Measurements from ENCODE around the gene ZC2HC1B.

Gene ZC2HC1B

DNA sequence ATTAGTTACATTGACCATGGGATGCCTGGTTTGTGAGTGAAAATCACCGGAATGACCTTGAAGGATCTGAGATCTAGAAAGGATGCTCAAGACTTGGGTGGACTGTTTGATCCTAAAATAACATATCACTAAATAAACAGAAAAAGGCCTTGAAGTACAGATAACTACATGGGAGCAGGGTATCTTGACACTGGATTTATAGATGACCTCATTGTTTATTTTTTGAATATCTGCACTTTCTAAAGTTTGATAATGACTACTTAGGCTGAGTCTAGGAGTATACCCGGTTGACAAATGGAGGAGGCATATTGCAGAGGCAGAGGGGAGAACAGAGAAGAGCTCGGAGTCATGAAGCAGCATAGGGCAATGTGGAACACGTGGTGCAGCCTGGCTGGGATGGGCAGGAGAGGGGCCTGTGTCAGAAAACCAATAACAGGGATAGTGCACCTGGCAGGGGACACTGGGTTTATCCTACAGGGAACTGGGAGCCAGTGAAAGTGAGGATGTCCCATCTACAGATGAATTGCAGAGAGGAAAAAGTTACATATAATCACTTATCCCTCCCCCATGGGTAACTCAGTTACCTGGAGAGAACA, 93.5 kb downstream of the ZC2HC1B start:
- Mint-ChIP-seq H3K4me3 (no peak overlapping the region), H3K27me3 (no peaks in the 10 kb centered on the region), H3K27ac (no peak overlapping the region), H3K4me1 (no peaks in the 10 kb centered on the region), H3K9me3 (no peaks in the 10 kb centered on the region), H3K36me3 (ENCODE audit: low read depth) (no peaks in the 10 kb centered on the region)
- DNase-seq = no peak
- no peak for ATAC-seq

DNA sequence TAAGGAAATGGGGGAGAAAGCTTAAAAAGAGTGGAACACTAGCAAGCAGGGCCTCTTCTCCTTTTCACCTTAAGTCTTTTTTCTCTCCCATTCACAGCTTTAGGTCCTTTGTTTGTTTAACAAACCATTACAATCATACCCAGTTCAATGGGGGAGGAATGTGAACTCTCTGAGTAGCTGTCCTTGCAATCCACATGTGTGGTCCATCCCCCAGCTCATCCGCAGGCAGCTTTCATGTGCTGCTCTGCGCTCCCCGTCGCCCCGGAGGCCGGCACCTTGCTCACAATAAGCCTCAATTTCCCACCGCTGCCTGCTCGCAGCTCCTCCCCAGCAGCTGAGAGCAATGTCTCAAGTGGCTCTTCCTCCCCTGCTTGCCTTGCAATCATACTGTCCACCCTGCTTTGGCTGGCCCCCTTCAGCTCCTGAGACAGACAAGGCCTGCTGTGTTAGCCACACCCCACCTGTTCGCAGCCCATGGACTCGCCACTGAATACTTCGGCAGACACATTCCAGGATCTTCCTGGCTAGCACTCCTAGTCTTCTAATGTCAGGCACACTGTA, 94.6 kb downstream of the ZC2HC1B start:
- DNase-seq = no peak
- Mint-ChIP-seq H3K4me3 (no peak overlapping the region), H3K9me3 (no peaks in the 10 kb centered on the region), H3K36me3 (ENCODE audit: low read depth) (no peaks in the 10 kb centered on the region), H3K27ac (no peak overlapping the region), H3K4me1 (no peaks in the 10 kb centered on the region), H3K27me3 (no peaks in the 10 kb centered on the region)
- no peak for ATAC-seq

DNA sequence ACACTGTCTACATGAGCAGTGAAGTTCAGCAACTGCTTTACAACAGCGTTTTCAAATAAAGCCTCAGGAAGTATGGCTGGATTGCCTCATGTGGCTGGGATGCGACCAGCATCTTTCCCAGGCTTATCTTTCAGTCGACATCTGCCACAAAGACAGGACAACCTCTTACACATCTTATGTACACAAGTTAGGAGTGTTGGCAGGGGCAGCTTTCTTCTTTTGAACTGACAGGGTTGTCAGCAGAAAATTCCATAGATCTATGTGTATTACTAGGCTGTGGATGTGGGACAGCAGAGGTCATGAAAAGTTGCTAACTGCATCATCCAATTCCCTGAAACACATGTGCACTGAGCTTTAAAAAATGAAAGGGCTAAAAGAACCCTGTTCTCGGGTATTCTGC, 95.7 kb downstream of the ZC2HC1B start:
- Mint-ChIP-seq H3K27ac (no peak overlapping the region), H3K9me3 (no peaks in the 10 kb centered on the region), H3K36me3 (ENCODE audit: low read depth) (no peaks in the 10 kb centered on the region), H3K4me3 (no peak overlapping the region), H3K27me3 (no peaks in the 10 kb centered on the region), H3K4me1 (no peaks in the 10 kb centered on the region)
- ATAC-seq (no peak), DNase-seq (no peak)

- no peak overlapping the region for H3K27ac Mint-ChIP-seq
- no peaks in the 10 kb centered on the region for H3K27me3 Mint-ChIP-seq
- peaks cover 3% of the 10 kb centered on the region for H3K36me3 Mint-ChIP-seq (ENCODE audit: low read depth)
- no peak for DNase-seq
- H3K9me3 Mint-ChIP-seq = no peaks in the 10 kb centered on the region
- no peak overlapping the region for H3K4me3 Mint-ChIP-seq
- no peaks in the 10 kb centered on the region for H3K4me1 Mint-ChIP-seq
- no peak for ATAC-seq
Measured at GRCh38 chr6:143961066-143961465, 96.8 kb downstream of the ZC2HC1B start.

- no peak overlapping the region for H3K4me3 Mint-ChIP-seq
- DNase-seq (no peak), ATAC-seq (no peak)
- peaks cover 7% of the 10 kb centered on the region for H3K36me3 Mint-ChIP-seq (ENCODE audit: low read depth)
- no peaks in the 10 kb centered on the region for H3K27me3 Mint-ChIP-seq
- H3K4me1 Mint-ChIP-seq = no peaks in the 10 kb centered on the region
- H3K27ac Mint-ChIP-seq = no peak overlapping the region
- no peaks in the 10 kb centered on the region for H3K9me3 Mint-ChIP-seq
Measured at GRCh38 chr6:143961886-143962878, 97.9 kb downstream of the ZC2HC1B start.

GRCh38 chr6:143963158-143963919, 99.1 kb downstream of the ZC2HC1B start:
- Mint-ChIP-seq H3K4me1 (no peaks in the 10 kb centered on the region), H3K27me3 (no peaks in the 10 kb centered on the region), H3K4me3 (no peak overlapping the region), H3K27ac (no peak overlapping the region), H3K36me3 (ENCODE audit: low read depth) (peaks cover 7% of the 10 kb centered on the region), H3K9me3 (no peaks in the 10 kb centered on the region)
- DNase-seq = no peak
- no peak for ATAC-seq

DNA sequence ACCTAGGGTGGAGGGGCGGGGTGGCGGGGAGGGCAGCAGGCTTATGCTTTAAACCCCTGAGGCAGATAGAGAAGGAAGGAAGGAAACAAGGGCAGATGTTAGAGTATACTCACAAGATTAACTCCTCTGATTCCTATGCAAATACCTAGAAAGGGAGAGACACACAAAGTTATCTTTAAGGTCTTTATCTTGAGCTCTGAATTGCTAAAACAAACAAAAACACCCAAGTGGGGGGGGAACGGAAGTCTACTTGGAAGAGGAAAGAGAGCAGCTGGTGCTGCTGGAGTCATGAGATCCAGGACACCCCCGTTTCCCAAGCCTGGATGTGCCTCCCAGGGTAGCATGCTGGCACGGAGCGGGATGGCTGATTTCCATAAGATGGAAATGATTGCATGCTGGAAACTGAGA, 100.4 kb downstream of the ZC2HC1B start:
- no peak overlapping the region for H3K4me3 Mint-ChIP-seq
- H3K9me3 Mint-ChIP-seq = no peaks in the 10 kb centered on the region
- H3K27me3 Mint-ChIP-seq = no peaks in the 10 kb centered on the region
- no peaks in the 10 kb centered on the region for H3K4me1 Mint-ChIP-seq
- H3K36me3 Mint-ChIP-seq (ENCODE audit: low read depth) = peaks cover 7% of the 10 kb centered on the region
- no peak for ATAC-seq
- no peak for DNase-seq
- no peak overlapping the region for H3K27ac Mint-ChIP-seq

DNA sequence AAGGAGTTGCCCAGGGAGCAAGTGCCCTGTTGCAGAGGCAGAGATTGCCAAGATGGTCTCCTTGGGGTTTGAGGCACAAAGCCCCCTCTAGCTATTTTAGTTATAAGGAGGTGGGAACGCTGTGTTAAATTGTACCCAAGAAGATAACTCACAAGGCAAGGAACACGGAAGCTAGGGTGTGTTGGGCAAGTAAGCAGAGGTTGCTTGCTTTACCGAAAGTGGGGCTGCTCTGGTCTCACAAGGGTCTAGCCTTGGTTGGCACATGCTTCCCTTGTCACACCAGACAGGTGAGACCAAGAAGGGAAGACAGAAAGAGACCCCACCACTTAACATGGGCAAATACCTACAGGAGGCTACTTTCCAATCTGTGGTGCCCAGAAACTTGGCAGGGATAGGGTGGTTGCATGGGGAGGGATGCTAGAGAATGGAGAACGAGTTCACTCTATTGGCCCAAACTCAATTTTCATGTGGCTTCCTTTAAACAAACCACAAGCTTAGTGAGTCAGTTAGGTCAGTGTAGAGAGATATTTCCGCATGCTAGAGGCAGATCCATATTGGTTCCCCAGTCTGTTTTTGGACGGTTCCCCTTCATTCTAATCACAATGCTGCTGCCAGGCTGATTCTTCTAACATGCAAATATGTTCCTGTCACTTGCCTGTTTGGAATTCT, 101.4 kb downstream of the ZC2HC1B start:
- DNase-seq (no peak), ATAC-seq (peak; percentile 28)
- peaks cover 7% of the 10 kb centered on the region for H3K36me3 Mint-ChIP-seq (ENCODE audit: low read depth)
- H3K27ac Mint-ChIP-seq = no peak overlapping the region
- no peaks in the 10 kb centered on the region for H3K9me3 Mint-ChIP-seq
- H3K4me1 Mint-ChIP-seq = no peaks in the 10 kb centered on the region
- no peak overlapping the region for H3K4me3 Mint-ChIP-seq
- H3K27me3 Mint-ChIP-seq = no peaks in the 10 kb centered on the region

- Mint-ChIP-seq H3K9me3 (no peaks in the 10 kb centered on the region), H3K4me3 (no peak overlapping the region), H3K36me3 (ENCODE audit: low read depth) (peaks cover 7% of the 10 kb centered on the region), H3K27me3 (no peaks in the 10 kb centered on the region), H3K27ac (no peak overlapping the region), H3K4me1 (no peaks in the 10 kb centered on the region)
- ATAC-seq = no peak
- no peak for DNase-seq
Measured at GRCh38 chr6:143966312-143966711, 102.0 kb downstream of the ZC2HC1B start.

- H3K27ac Mint-ChIP-seq = no peak overlapping the region
- H3K36me3 Mint-ChIP-seq (ENCODE audit: low read depth) = peaks cover 7% of the 10 kb centered on the region
- H3K4me3 Mint-ChIP-seq = no peak overlapping the region
- no peaks in the 10 kb centered on the region for H3K9me3 Mint-ChIP-seq
- H3K27me3 Mint-ChIP-seq = no peaks in the 10 kb centered on the region
- no peaks in the 10 kb centered on the region for H3K4me1 Mint-ChIP-seq
- no peak for ATAC-seq
- DNase-seq = no peak
Measured at GRCh38 chr6:143967706-143968376, 103.6 kb downstream of the ZC2HC1B start.

DNA sequence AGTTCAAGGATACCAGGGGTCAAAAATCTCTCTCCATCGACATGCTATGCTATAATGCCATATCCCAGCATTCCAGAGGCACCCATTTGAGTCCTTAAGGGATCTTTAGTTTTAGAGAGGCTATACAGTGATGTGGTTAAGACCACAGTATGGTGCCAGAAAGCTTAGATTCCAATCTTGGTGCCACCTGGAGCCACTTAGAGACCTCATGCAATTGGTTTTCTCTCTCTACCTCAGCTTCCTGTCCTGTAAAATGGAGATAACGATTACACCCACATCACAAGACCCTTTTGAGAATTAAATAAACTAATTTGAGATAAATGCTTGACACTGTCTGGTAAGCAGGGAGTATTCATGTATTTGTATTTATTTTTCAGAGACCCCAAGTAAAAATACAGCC, 104.8 kb downstream of the ZC2HC1B start:
- no peak for ATAC-seq
- no peak overlapping the region for H3K27ac Mint-ChIP-seq
- no peak overlapping the region for H3K4me3 Mint-ChIP-seq
- H3K27me3 Mint-ChIP-seq = no peaks in the 10 kb centered on the region
- peaks cover 7% of the 10 kb centered on the region for H3K36me3 Mint-ChIP-seq (ENCODE audit: low read depth)
- H3K4me1 Mint-ChIP-seq = no peaks in the 10 kb centered on the region
- no peaks in the 10 kb centered on the region for H3K9me3 Mint-ChIP-seq
- DNase-seq = no peak

DNA sequence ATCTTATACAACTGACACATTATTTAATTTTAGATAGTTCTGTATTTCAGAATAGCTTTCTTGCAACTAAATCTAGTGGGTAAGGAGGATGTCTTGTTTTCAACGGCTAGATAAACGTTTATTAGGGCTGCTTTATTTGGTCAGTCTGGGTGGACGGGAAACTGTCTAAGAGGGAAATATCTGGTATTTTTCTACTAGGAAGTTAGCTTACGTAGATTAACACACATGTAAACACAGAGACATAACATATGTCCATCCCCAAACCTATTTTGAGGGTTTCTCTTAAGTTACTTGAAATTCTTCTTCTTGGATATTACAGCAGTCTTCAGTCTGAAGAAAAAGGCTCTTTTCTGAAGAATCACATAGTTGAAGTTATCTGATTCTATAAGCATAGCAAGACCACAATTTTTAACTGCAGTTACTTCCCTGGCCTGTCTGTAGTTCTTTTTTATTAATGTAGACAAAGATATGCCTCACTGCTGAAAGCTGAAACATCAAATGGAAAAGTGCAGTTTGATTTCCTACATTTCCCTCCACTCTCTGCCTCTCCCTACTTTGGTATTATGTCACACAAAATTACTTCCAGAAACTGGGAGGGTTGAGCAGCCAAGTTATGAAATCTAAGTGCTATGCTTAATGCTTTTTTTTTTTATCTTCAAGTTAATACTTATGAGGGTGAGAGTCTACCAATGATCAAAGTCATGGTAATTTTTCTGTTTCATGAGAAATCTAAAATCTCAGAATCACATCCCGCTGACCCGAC, 106.4 kb downstream of the ZC2HC1B start:
- H3K27me3 Mint-ChIP-seq = no peaks in the 10 kb centered on the region
- H3K4me1 Mint-ChIP-seq = no peaks in the 10 kb centered on the region
- ATAC-seq (no peak), DNase-seq (no peak)
- no peaks in the 10 kb centered on the region for H3K9me3 Mint-ChIP-seq
- no peak overlapping the region for H3K27ac Mint-ChIP-seq
- H3K36me3 Mint-ChIP-seq (ENCODE audit: low read depth) = peaks cover 7% of the 10 kb centered on the region
- H3K4me3 Mint-ChIP-seq = no peak overlapping the region

DNA sequence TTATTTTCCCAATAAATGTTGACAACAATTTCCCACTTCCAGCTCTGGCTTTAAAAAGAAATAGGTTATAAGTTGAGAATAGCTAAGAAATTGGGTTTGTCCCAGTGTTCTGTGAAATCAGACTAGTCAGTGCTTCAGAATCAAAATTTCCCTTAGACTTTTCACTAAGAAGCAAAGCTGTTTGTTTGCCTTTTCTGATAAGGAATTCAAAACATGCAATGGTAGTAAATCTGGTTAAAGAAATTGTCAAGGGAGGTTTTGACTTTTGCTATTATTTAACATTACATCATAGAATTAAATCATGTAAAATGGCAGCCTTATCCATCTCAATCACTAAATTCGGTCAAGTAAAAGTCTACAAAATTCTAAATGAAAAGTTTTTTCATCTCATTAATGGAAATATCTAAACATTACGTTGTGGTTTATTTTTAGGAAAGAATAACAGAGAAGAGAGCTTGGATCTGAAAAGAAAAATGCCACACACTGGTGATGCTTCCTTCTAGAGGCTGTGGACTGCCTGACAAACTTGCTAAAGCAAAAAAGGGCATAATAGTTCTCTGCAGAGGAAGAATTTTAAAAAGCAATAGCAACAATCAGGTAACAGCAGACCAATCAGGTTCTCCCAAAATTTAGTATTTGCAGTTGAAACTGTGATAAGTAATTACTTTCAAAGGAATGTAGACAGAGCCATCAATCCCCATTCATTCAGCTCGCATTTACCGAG, 107.4 kb downstream of the ZC2HC1B start:
- DNase-seq (no peak), ATAC-seq (no peak)
- H3K36me3 Mint-ChIP-seq (ENCODE audit: low read depth) = no peaks in the 10 kb centered on the region
- H3K9me3 Mint-ChIP-seq = no peaks in the 10 kb centered on the region
- no peak overlapping the region for H3K4me3 Mint-ChIP-seq
- H3K27ac Mint-ChIP-seq = no peak overlapping the region
- H3K27me3 Mint-ChIP-seq = no peaks in the 10 kb centered on the region
- H3K4me1 Mint-ChIP-seq = no peaks in the 10 kb centered on the region
